Mammary epithelial cell (primary cell): ENCODE measurements around the gene ADARB2.

Experiments
- CTCF ChIP-seq, 2 donors: IDR thresholded peaks in 1 of 2; conservative IDR thresholded peaks in 1 of 2; 2 replicates each; pipeline ENCODE4 v1.5.1; 2011 to 2012; ENCODE audit warnings: inconsistent platforms in 2 of 2, low read length in 2 of 2, mild to moderate bottlenecking in 2 of 2, control low read depth in 1 of 2, low read depth in 1 of 2; ENCODE audit not compliant: insufficient read depth in 1 of 2; ENCODE audit errors: extremely low read depth in 1 of 2
- EZH2 ChIP-seq: IDR thresholded peaks from 2 replicates; pipeline ENCODE4 v1.6.1; 2012; ENCODE audit warnings: low read length, inconsistent platforms, borderline replicate concordance

- TF ChIP-seq CTCF (conservative IDR thresholded peaks at IDR 0.05 in 1 of 2, IDR thresholded peaks at IDR 0.05 in 1 of 2; ENCODE audit: extremely low read depth in 1 of 2, insufficient read depth in 1 of 2, low read depth in 1 of 2, low read length in 2 of 2) (no peak), EZH2 (no peak)
Measured at GRCh38 chr10:1653321-1653720, 84.0 kb downstream of the ADARB2 start.
